ENCODE measurements around the gene C1QL4.

DNA sequence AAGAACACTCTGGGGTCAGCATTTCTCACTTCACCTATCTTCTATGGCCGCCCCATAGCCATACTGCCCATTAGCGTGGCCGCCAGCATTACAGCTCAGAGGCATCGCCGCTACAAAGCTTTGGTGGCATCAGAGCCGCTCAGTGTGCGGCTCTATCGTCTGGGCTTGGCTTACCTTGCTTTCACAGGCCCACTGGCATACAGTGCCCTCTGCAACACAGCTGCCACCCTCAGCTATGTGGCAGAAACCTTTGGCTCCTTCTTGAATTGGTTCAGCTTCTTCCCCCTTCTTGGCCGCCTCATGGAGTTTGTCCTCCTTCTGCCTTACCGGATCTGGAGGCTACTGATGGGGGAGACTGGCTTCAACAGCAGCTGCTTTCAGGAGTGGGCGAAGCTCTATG is 12.3 kb upstream of the C1QL4 start:
- TF ChIP-seq, protein P1, sequence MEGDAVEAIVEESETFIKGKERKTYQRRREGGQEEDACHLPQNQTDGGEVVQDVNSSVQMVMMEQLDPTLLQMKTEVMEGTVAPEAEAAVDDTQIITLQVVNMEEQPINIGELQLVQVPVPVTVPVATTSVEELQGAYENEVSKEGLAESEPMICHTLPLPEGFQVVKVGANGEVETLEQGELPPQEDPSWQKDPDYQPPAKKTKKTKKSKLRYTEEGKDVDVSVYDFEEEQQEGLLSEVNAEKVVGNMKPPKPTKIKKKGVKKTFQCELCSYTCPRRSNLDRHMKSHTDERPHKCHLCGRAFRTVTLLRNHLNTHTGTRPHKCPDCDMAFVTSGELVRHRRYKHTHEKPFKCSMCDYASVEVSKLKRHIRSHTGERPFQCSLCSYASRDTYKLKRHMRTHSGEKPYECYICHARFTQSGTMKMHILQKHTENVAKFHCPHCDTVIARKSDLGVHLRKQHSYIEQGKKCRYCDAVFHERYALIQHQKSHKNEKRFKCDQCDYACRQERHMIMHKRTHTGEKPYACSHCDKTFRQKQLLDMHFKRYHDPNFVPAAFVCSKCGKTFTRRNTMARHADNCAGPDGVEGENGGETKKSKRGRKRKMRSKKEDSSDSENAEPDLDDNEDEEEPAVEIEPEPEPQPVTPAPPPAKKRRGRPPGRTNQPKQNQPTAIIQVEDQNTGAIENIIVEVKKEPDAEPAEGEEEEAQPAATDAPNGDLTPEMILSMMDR (IDR thresholded peaks at IDR 0.05; ENCODE audit: low read depth, low read length): no peak
- TF ChIP-seq EZH2phosphoT487 (IDR thresholded peaks at IDR 0.05; ENCODE audit: low read depth): no peak

Data from OCI-LY3 (cell line).